Thoracic aorta (tissue), 2 donors: ENCODE data around the gene CUL9. TPM values are rescaled to one million over a fixed set of nuclear protein-coding genes. Genes with fewer than 3 reads are reported as not detected.
A peak's percentile ranks its signal among the peaks of the same experiment; 100 is the strongest.

Source experiments
- ATAC-seq: fragments of 150-250 bp; one replicate; pipeline ENCODE4 v1.8.0; 2017; ENCODE audit warnings: low read depth; ENCODE audit not compliant: insufficient number of reproducible peaks, low FRiP score
- DNase-seq: peaks from one replicate; pipeline ENCODE4 v3.0.0-alpha.2; 2020; ENCODE audit warnings: low spot score
- H3K27ac ChIP-seq, 2 donors: fragments of 200-600 bp; sonication (generic); 1 replicate in 1 of 2; 2 replicates in 1 of 2; pipeline ENCODE4 v1.5.1; 2016; ENCODE audit warnings: mild to moderate bottlenecking in 2 of 2, moderate library complexity in 2 of 2
- H3K27me3 ChIP-seq: fragments of 200-600 bp; sonication (generic); replicated peaks from 2 replicates; pipeline ENCODE4 v1.6.0; 2016; ENCODE audit warnings: mild to moderate bottlenecking; ENCODE audit not compliant: insufficient read depth
- H3K36me3 ChIP-seq: fragments of 200-600 bp; sonication (generic); one replicate; pipeline ENCODE4 v1.5.1; 2016
- H3K4me1 ChIP-seq, 2 donors: fragments of 200-600 bp; sonication (generic); 1 replicate in 1 of 2; 2 replicates in 1 of 2; pipeline versions ENCODE4 v1.5.1 to v1.6.0; 2016; ENCODE audit warnings: low read depth in 2 of 2, mild to moderate bottlenecking in 1 of 2; ENCODE audit not compliant: control insufficient read depth in 1 of 2
- H3K4me3 ChIP-seq: fragments of 200-600 bp; sonication (generic); 2 replicates; pipeline ENCODE4 v1.5.1; 2016; ENCODE audit warnings: mild to moderate bottlenecking
- H3K9me3 ChIP-seq: fragments of 200-600 bp; sonication (generic); 2 replicates; pipeline ENCODE4 v1.5.1; 2016
- CTCF ChIP-seq: fragments of 200-600 bp; sonication (generic); IDR thresholded peaks from one replicate; pipeline ENCODE4 v1.5.1; 2019; ENCODE audit warnings: antibody characterized with exemption
- total RNA-seq, 2 donors: library from RNA; depleted of rRNA; stranded (reverse); fragments of >200 nt; gene quantifications; one replicate each; pipeline versions ENCODE4 v1.1.0 to v1.2.3, GENCODE V29; 2016

The CUL9 gene
- total RNA-seq, 2 donors from 2014 or later, result 30.3 to 41.2 TPM

- Histone ChIP-seq H3K9me3 (no peaks in the 10 kb centered on the region), H3K4me3 (no peak overlapping the region)
- TF ChIP-seq CTCF, result no peak
Measured at GRCh38 chr6:43260791-43261190, 78.8 kb downstream of the CUL9 start.

GRCh38 chr6:43261198-43261597, 79.2 kb downstream of the CUL9 start:
- H3K9me3 ChIP-seq, result no peaks in the 10 kb centered on the region
- no peak for TF ChIP-seq CTCF
- ATAC-seq, result no peak
- H3K36me3 ChIP-seq, result no peaks in the 10 kb centered on the region
- no peaks in the 10 kb centered on the region for H3K4me1 ChIP-seq
- no peak overlapping the region for H3K27ac ChIP-seq
- no peaks in the 10 kb centered on the region for H3K27me3 ChIP-seq
- H3K4me3 ChIP-seq, result no peak overlapping the region
- no peak for DNase-seq

More at GRCh38 chr6:43260791-43261190, 78.8 kb downstream of the CUL9 start:
- Histone ChIP-seq H3K27me3 (no peaks in the 10 kb centered on the region), H3K27ac (no peak overlapping the region), H3K36me3 (no peaks in the 10 kb centered on the region), H3K4me1 (no peaks in the 10 kb centered on the region)
- DNase-seq, result no peak
- ATAC-seq, result no peak

- Histone ChIP-seq H3K27me3 (no peaks in the 10 kb centered on the region), H3K4me1 (no peaks in the 10 kb centered on the region), H3K27ac (no peak overlapping the region), H3K36me3 (no peaks in the 10 kb centered on the region), H3K4me3 (no peak overlapping the region), H3K9me3 (no peaks in the 10 kb centered on the region)
- DNase-seq, result no peak
- ATAC-seq, result no peak
- TF ChIP-seq CTCF, result no peak
Measured at GRCh38 chr6:43262000-43262779, 80.2 kb downstream of the CUL9 start.

- DNase-seq (no peak), ATAC-seq (no peak)
- no peaks in the 10 kb centered on the region for H3K36me3 ChIP-seq
- H3K9me3 ChIP-seq, result no peaks in the 10 kb centered on the region
- H3K4me1 ChIP-seq, result peaks cover 0 to under 1% of the 10 kb centered on the region in 2 donors
- H3K27me3 ChIP-seq, result no peaks in the 10 kb centered on the region
- H3K27ac ChIP-seq, result no peak overlapping the region
- H3K4me3 ChIP-seq, result no peak overlapping the region
- TF ChIP-seq CTCF, result no peak
Measured at GRCh38 chr6:43262780-43263313, 80.9 kb downstream of the CUL9 start.

GRCh38 chr6:43263314-43264178, 81.5 kb downstream of the CUL9 start:
- H3K4me3 ChIP-seq, result no peak overlapping the region
- peaks cover 0 to 8% of the 10 kb centered on the region in 2 donors for H3K4me1 ChIP-seq
- H3K27me3 ChIP-seq, result no peaks in the 10 kb centered on the region
- no peaks in the 10 kb centered on the region for H3K9me3 ChIP-seq
- no peaks in the 10 kb centered on the region for H3K36me3 ChIP-seq
- no peak overlapping the region for H3K27ac ChIP-seq
- peak; percentile 38 for TF ChIP-seq CTCF
- ATAC-seq (no peak), DNase-seq (peak; percentile 18)
